Effector CD4-positive, alpha-beta T cell (primary cell): ENCODE measurements around the gene SLC50A1.

Source experiments
- DNase-seq: peaks from one replicate; pipeline ENCODE4 v3.0.0-alpha.2; 2020

Gene SLC50A1

DNA sequence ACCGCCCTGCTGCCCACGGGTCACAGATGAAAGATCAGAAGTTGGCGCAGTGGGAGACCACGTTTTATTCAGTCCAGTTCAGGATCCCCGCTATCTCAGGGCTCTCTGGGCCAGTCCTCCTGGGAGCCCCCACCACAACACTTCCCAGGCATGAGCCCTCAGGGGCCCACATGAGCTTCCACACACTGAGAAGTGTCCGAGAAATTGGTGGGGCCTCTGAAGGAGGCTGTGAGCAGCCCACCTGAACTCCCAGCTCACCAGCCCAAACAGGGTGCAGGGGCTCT, 50.1 kb downstream of the SLC50A1 start:
- no peak for DNase-seq

GRCh38 chr1:155186067-155186793, 50.6 kb downstream of the SLC50A1 start:
- DNase-seq = no peak

DNA sequence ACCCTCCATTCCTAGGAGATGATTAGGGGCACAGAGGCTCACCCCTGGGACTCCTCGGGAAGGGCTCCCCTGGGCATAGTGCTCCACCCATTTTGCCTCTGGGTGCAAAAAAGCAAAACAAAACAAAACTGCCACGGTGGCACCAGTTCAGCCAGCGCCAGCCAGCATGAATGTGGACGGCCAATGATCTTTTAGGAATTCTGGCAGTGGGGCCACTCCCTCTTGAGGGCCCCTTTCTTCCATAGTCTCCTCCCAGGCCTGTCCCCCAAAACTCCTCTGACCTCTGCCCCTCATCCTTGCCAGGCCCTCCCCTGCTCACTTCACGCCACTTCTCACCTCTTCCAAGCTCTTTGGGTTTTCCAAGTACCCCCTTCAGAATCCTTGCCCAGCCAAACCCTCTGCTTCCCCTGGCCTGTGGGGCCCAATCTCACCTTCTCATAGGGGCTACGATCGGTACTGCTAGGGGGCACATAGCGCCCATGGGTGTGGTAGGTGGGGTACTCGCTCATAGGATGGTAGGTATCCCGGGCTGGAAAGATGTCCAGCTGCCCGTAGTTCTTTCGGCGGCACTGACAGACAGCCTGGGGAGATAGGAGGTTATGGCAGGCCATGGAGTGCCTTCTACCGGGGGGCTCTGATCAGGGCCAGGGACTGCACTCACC, 51.3 kb downstream of the SLC50A1 start:
- DNase-seq = no peak

DNA sequence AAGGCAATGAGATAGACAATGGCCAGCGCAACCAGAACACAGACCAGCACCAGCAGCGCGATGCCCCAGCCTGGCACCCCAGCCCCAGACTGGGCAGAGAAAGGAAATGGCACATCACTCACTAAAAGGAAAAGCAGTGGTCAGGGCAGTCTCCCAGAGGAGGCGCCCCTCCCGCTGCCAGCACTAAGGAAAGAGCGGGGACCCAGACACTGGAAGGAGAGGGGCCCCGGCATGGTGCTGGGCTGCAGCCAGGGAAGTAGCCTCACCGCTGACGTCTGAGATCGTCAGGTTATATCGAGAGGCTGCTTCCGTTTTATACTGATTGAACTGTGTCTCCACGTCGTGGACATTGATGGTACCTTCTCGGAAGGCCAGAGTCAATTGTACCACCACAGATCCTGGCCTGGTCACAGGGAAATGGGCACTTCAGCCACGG, 51.8 kb downstream of the SLC50A1 start:
- DNase-seq = no peak

DNA sequence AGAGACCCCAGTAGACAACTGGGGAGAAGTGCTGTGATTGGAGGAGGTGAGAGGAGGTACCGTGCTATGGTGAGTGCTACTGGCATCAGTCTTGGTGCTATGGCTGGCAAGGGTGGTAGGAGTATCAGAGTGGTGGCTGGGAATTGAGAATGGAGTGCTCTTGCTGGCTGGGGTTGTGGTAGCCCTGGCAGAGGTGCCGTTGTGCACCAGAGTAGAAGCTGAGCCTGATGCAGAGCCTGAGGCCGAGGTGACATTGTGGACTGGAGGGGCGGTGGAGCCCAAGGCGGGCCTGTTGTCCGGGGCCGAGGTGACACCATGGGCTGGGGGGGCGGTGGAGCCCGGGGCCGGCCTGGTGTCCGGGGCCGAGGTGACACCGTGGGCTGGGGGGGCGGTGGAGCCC, 52.6 kb downstream of the SLC50A1 start:
- no peak for DNase-seq
